K562 (cell line): Measurements from ENCODE around the gene MCFD2. TPM values are rescaled to one million over a fixed set of nuclear protein-coding genes. Genes with fewer than 3 reads are reported as not detected.

ENCODE experiments used
- C11orf30 ChIP-seq: fragments of 450-650 bp; IDR thresholded peaks from 2 replicates; pipeline ENCODE4 v1.6.1; 2016; ENCODE audit warnings: low read depth, mild to moderate bottlenecking
- E2F1 ChIP-seq: sonication (generic); formaldehyde crosslinking; IDR thresholded peaks from 2 replicates; pipeline ENCODE4 v1.8.1; 2023; ENCODE audit warnings: mild to moderate bottlenecking, missing genetic modification reagents, moderate library complexity
- ETV5 ChIP-seq: sonication (generic); formaldehyde crosslinking; IDR thresholded peaks from 2 replicates; pipeline ENCODE4 v1.4.0; 2020; ENCODE audit warnings: low read depth, mild to moderate bottlenecking, missing genetic modification reagents
- HDAC8 ChIP-seq: fragments of 450-650 bp; IDR thresholded peaks from 2 replicates; pipeline ENCODE4 v1.6.1; 2016; ENCODE audit warnings: mild to moderate bottlenecking, missing genetic modification characterization, moderate library complexity, missing compliant biosample characterization
- KLF6 ChIP-seq: fragments of 250-450 bp; sonication (Bioruptor Pico); IDR thresholded peaks from 2 replicates; pipeline ENCODE4 v1.4.0; 2020; ENCODE audit warnings: mild to moderate bottlenecking, moderate library complexity, borderline replicate concordance
- MAZ ChIP-seq, 2 experiments: fragments of 450-650 bp in 1 of 2; sonication (generic) in 1 of 2; formaldehyde crosslinking; IDR thresholded peaks in 1 of 2; conservative IDR thresholded peaks in 1 of 2; 2 replicates each; pipeline versions ENCODE4 v1.4.0 to v1.5.0; 2020; ENCODE audit warnings: mild to moderate bottlenecking in 1 of 2, missing genetic modification reagents in 1 of 2
- NCOA1 ChIP-seq: fragments of 450-650 bp; IDR thresholded peaks from 2 replicates; pipeline ENCODE4 v1.6.1; 2016; ENCODE audit warnings: low read depth
- NFE2L1 ChIP-seq: fragments of 450-650 bp; IDR thresholded peaks from 2 replicates; pipeline ENCODE4 v1.6.1; 2016; ENCODE audit warnings: missing genetic modification characterization, low read depth, mild to moderate bottlenecking, missing compliant biosample characterization, moderate library complexity, borderline replicate concordance
- UBTF ChIP-seq, 2 experiments: IDR thresholded peaks; 2 replicates each; pipeline ENCODE4 v1.6.1; 2012; ENCODE audit warnings: improper control_type of control experiment in 2 of 2, low read depth in 2 of 2, low read length in 2 of 2, borderline replicate concordance in 1 of 2
- VEZF1 ChIP-seq: fragments of 200-800 bp; sonication (Bioruptor generic); IDR thresholded peaks from 2 replicates; pipeline ENCODE4 v1.6.1; 2017; ENCODE audit warnings: missing genetic modification characterization, missing compliant biosample characterization
- ZNF212 ChIP-seq: fragments of 450-650 bp; formaldehyde crosslinking; IDR thresholded peaks from 2 replicates; pipeline ENCODE4 v1.4.0; 2020; ENCODE audit warnings: mild to moderate bottlenecking
- ZNF609 ChIP-seq: sonication (generic); formaldehyde crosslinking; IDR thresholded peaks from 2 replicates; pipeline ENCODE4 v1.8.1; 2023; ENCODE audit warnings: missing genetic modification reagents, mild to moderate bottlenecking, borderline replicate concordance
- polyA plus RNA-seq, 8 experiments: library from polyadenylated mRNA; depleted of rRNA in 4 of 8; stranded (reverse) in 5 of 8; unstranded in 3 of 8; fragments of >200 nt; fragmentation: Nextera tagmentation in 2 of 8; fragmentation: Illumina TruSeq in 1 of 8; extraction: Ambion mirVana in 2 of 8; extraction: Trizol in 1 of 8; gene quantifications; 2 replicates each; pipeline versions ENCODE4 v1.2.1 to v1.2.3, GENCODE V29; 2011 to 2014; ENCODE audit warnings: inconsistent platforms in 1 of 8, missing spikeins in 1 of 8
- total RNA-seq, 7 experiments: library from RNA; depleted of rRNA in 6 of 7; stranded (reverse); fragments of >200 nt in 6 of 7; fragmentation: Illumina TruSeq in 2 of 7; extraction: Trizol in 2 of 7; gene quantifications; 2 replicates each; pipeline versions ENCODE4 v1.2.1 to v1.2.3, GENCODE V29; 2011 to 2021; ENCODE audit warnings: low replicate concordance in 1 of 7
- TF ChIP-seq, protein P1 (sequence below), 2 experiments: IDR thresholded peaks; 2 replicates each; pipeline ENCODE4 v1.6.1; 2011; ENCODE audit warnings: borderline replicate concordance in 1 of 2, control low read depth in 1 of 2, low read depth in 1 of 2, low read length in 1 of 2, mild to moderate bottlenecking in 1 of 2, mixed read lengths in 1 of 2, moderate library complexity in 1 of 2; ENCODE audit not compliant: insufficient read depth in 1 of 2, insufficient read length in 1 of 2, poor library complexity in 1 of 2, severe bottlenecking in 1 of 2; ENCODE audit errors: extremely low read depth in 1 of 2
- TF ChIP-seq, protein P2 (sequence below): sonication (generic); formaldehyde crosslinking; IDR thresholded peaks from 2 replicates; pipeline ENCODE4 v1.8.1; 2022; ENCODE audit warnings: missing genetic modification reagents

The MCFD2 gene
- total and polyA plus RNA-seq, 9 of the 15 experiments (the other 6 are each of a cell fraction or from before 2014, with no cell fraction given): 78.6 to 237 (median 123) TPM

- TF ChIP-seq E2F1 (no peak), ZNF609 (CRISPR knock-in tag) (no peak), NCOA1 (0 out of 2 replicates have a peak, but pooled peaks have one; percentile 11), VEZF1 (CRISPR knock-in tag) (no peak), HDAC8 (tag) (no peak), UBTF (IDR thresholded peaks at IDR 0.05; ENCODE audit: borderline replicate concordance in 1 of 2, low read depth in 2 of 2, low read length in 2 of 2) (no peak), NFE2L1 (tag) (no peak), ZNF212 (no peak), ETV5 (CRISPR knock-in tag) (no peak), C11orf30 (no peak), MAZ (CRISPR knock-in tag; conservative IDR thresholded peaks at IDR 0.05 in 1 of 2, IDR thresholded peaks at IDR 0.05 in 1 of 2) (no peak; a peak in 1 of 4 replicates), KLF6 (CRISPR knock-in tag) (no peak)
- TF ChIP-seq, protein P1, sequence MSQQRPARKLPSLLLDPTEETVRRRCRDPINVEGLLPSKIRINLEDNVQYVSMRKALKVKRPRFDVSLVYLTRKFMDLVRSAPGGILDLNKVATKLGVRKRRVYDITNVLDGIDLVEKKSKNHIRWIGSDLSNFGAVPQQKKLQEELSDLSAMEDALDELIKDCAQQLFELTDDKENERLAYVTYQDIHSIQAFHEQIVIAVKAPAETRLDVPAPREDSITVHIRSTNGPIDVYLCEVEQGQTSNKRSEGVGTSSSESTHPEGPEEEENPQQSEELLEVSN (IDR thresholded peaks at IDR 0.05; ENCODE audit: borderline replicate concordance in 1 of 2, extremely low read depth in 1 of 2, insufficient read depth in 1 of 2, insufficient read length in 1 of 2, low read depth in 1 of 2, low read length in 1 of 2, poor library complexity in 1 of 2, severe bottlenecking in 1 of 2): peak in 1 of 2 experiments; percentile 60
- TF ChIP-seq, protein P2, sequence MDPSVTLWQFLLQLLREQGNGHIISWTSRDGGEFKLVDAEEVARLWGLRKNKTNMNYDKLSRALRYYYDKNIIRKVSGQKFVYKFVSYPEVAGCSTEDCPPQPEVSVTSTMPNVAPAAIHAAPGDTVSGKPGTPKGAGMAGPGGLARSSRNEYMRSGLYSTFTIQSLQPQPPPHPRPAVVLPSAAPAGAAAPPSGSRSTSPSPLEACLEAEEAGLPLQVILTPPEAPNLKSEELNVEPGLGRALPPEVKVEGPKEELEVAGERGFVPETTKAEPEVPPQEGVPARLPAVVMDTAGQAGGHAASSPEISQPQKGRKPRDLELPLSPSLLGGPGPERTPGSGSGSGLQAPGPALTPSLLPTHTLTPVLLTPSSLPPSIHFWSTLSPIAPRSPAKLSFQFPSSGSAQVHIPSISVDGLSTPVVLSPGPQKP (CRISPR knock-in tag): no peak
Measured at GRCh38 chr2:46942143-46942526, 26.5 kb upstream of the MCFD2 start (continued).
